GM23248 (cell line): Measurements from ENCODE around the gene TLE4. TPM values are rescaled to one million over a fixed set of nuclear protein-coding genes. Genes with fewer than 3 reads are reported as not detected.

Experiments used
- DNase-seq: peaks from one replicate; pipeline ENCODE4 v3.0.0-alpha.2; 2015
- H2AFZ ChIP-seq: fragments of 200-600 bp; sonication (generic); 2 replicates; pipeline ENCODE4 v1.6.1; 2016; ENCODE audit warnings: antibody characterized with exemption
- H3F3A ChIP-seq: fragments of 200-600 bp; sonication (generic); 2 replicates; pipeline ENCODE4 v1.6.1; 2016; ENCODE audit warnings: mild to moderate bottlenecking, antibody characterized with exemption, mixed run types; ENCODE audit not compliant: insufficient read depth
- H3K27ac ChIP-seq: fragments of 200-600 bp; sonication (generic); 2 replicates; pipeline ENCODE4 v1.5.1; 2016; ENCODE audit warnings: mild to moderate bottlenecking
- H3K27me3 ChIP-seq: fragments of 200-600 bp; sonication (generic); replicated peaks from 2 replicates; pipeline ENCODE4 v1.6.1; 2016; ENCODE audit warnings: mild to moderate bottlenecking; ENCODE audit not compliant: insufficient read depth
- H3K36me3 ChIP-seq: fragments of 200-600 bp; sonication (generic); 2 replicates; pipeline ENCODE4 v1.6.1; 2016; ENCODE audit warnings: low read depth, mild to moderate bottlenecking
- H3K4me1 ChIP-seq: fragments of 200-600 bp; sonication (generic); 2 replicates; pipeline ENCODE4 v1.6.1; 2016; ENCODE audit warnings: mild to moderate bottlenecking; ENCODE audit not compliant: insufficient read depth
- H3K4me2 ChIP-seq: fragments of 200-600 bp; sonication (generic); one replicate; pipeline ENCODE4 v1.6.1; 2016; ENCODE audit warnings: mild to moderate bottlenecking; ENCODE audit not compliant: unreplicated experiment
- H3K4me3 ChIP-seq: fragments of 200-600 bp; sonication (generic); 2 replicates; pipeline ENCODE4 v1.5.1; 2016; ENCODE audit warnings: mild to moderate bottlenecking
- H3K79me2 ChIP-seq: fragments of 200-600 bp; sonication (generic); 2 replicates; pipeline ENCODE4 v1.6.1; 2016; ENCODE audit warnings: mild to moderate bottlenecking; ENCODE audit not compliant: insufficient read depth
- H3K9ac ChIP-seq: fragments of 200-600 bp; sonication (generic); 2 replicates; pipeline ENCODE4 v1.6.1; 2016; ENCODE audit warnings: mild to moderate bottlenecking
- H3K9me2 ChIP-seq: fragments of 200-600 bp; sonication (generic); 2 replicates; pipeline ENCODE4 v1.6.1; 2016; ENCODE audit warnings: mixed run types, mild to moderate bottlenecking, moderate library complexity; ENCODE audit not compliant: insufficient read depth
- H3K9me3 ChIP-seq: fragments of 200-600 bp; sonication (generic); one replicate; pipeline ENCODE4 v1.6.1; 2017; ENCODE audit warnings: low read depth
- H4K20me1 ChIP-seq: fragments of 200-600 bp; sonication (generic); 2 replicates; pipeline ENCODE4 v1.6.0; 2016; ENCODE audit not compliant: insufficient read depth
- EZH2 ChIP-seq: fragments of 200-600 bp; sonication (generic); IDR thresholded peaks from 2 replicates; pipeline ENCODE4 v1.6.1; 2018; ENCODE audit warnings: antibody characterized with exemption, mild to moderate bottlenecking; ENCODE audit not compliant: insufficient read depth, poor library complexity, severe bottlenecking
- EZH2phosphoT487 ChIP-seq: fragments of 200-600 bp; sonication (generic); IDR thresholded peaks from 2 replicates; pipeline ENCODE4 v1.6.1; 2018; ENCODE audit warnings: antibody characterized with exemption, moderate library complexity, mild to moderate bottlenecking, low read depth; ENCODE audit not compliant: insufficient read depth
- WGBS, 2 experiments: methylation state at CpG; one replicate each; pipeline ENCODE4 v1.1.6; 2015 to 2017; ENCODE audit warnings: low lambda C conversion rate in 2 of 2, low coverage in 1 of 2; ENCODE audit errors: missing lambda C conversion rate in 2 of 2; 5-methylcytosine and 5-hydroxymethylcytosine counted together
- in situ Hi-C: fragments of 300-500 bp; cut with MboI; formaldehyde crosslinking; loops from 2 replicates; pipeline ENCODE4 v1.15.0; 2020
- polyA plus RNA-seq: library from polyadenylated mRNA; unstranded; fragments of >200 nt; fragmentation: Nextera tagmentation; extraction: Ambion mirVana; gene quantifications from 2 replicates; pipeline ENCODE4 v1.2.1, GENCODE V29; 2016
- total RNA-seq: library from RNA; depleted of rRNA; stranded (reverse); fragments of >200 nt; shearing (Covaris generic); gene quantifications from 2 replicates; pipeline ENCODE4 v1.2.3, GENCODE V29; 2014

TLE4 gene
- total and polyA plus RNA-seq, 2 experiments from 2014 or later, result 29.5 to 37.8 TPM

DNA sequence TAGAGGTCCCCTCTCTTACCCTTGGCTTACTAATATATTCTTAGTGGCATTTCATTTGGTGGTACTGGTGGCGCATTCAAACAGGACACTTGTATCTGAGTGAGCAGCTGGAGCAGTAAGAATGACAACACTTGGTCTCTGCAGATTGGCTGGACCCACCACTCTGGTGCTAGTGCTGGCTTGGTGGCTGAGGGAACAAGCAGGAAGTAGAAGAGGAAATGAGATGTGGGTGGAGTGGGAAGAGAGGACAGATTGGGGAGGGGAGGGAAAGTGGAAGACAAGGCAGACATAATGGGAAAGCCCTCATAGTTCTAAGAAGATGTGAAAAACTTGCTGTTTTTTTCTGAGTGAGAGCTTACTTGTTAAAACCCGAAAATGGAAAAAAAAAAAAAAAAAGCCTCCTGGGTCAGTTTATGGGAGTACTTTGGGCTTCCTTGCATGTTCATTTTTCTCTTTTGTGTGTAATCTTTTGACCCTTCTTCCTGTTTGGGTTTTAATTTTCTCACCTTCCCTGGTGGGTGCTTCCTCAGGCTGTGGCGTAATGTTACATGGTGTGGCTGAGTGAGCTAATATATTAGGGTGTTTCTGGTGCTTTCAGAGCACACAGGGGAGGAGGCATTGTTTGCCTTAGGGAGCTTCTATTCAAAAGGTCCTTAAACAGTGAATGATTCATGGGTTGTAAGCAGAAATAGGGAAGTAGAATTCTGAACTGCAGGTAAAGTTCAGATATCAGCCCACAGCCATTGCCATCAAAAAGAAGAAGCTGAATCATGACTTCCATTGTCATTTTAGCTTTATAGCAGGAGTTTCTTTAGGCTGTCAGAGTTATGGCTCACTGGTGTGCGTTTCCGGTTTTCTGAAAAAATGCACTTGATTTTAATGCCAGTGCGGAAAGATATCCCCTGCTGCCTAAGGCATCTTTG is 52.3 kb downstream of the TLE4 start:
- H3F3A ChIP-seq, result no peaks in the 10 kb centered on the region
- in situ Hi-C loops, result no loop called here
- no peaks in the 10 kb centered on the region for H4K20me1 ChIP-seq
- peaks cover 20% of the 10 kb centered on the region for H3K4me1 ChIP-seq
- no peak overlapping the region for H3K4me2 ChIP-seq
- no peak overlapping the region for H3K9ac ChIP-seq
- no peaks in the 10 kb centered on the region for H3K9me3 ChIP-seq
- 92 to 95% methylated on average over 6 of the region's 6 CpGs for WGBS, 2 experiments
- peaks cover 90% of the 10 kb centered on the region for H3K79me2 ChIP-seq
- no peak overlapping the region for H2AFZ ChIP-seq
- H3K4me3 ChIP-seq, result no peak overlapping the region
- H3K36me3 ChIP-seq, result no peaks in the 10 kb centered on the region
- no peak overlapping the region for H3K27ac ChIP-seq
- TF ChIP-seq EZH2phosphoT487 (no peak), EZH2 (no peak)
- H3K27me3 ChIP-seq, result no peaks in the 10 kb centered on the region
- DNase-seq, result peak; percentile 8
- H3K9me2 ChIP-seq, result no peaks in the 10 kb centered on the region

DNA sequence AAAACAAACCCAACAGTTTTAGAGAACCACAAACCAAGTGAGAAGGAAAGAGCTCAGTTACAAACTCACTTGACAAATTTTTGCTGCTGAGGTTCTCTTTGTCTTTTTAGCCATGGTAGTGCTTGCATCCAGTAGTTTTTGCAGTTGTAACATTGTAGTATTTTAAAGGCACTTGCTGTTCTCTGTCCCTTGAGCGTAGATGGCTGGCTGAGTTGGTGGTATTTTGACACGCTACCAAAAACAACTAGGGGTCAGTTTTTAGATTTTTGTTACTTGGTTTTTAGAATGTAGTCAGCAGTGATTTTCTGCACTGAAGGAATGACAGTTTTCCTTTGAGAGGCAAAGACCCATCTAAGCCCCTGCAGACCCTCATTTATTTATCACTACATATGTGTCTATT is 58.0 kb downstream of the TLE4 start:
- Histone ChIP-seq H3K4me1 (no peaks in the 10 kb centered on the region), H3K27me3 (no peaks in the 10 kb centered on the region), H3F3A (no peaks in the 10 kb centered on the region), H3K9me3 (no peaks in the 10 kb centered on the region), H3K27ac (no peak overlapping the region), H4K20me1 (no peaks in the 10 kb centered on the region), H3K36me3 (no peaks in the 10 kb centered on the region), H3K4me2 (no peak overlapping the region), H3K9ac (no peak overlapping the region), H3K79me2 (peaks cover 65% of the 10 kb centered on the region), H3K4me3 (no peak overlapping the region), H2AFZ (no peak overlapping the region), H3K9me2 (no peaks in the 10 kb centered on the region)
- TF ChIP-seq EZH2phosphoT487, result no peak
- TF ChIP-seq EZH2, result no peak
- no peak for DNase-seq
- in situ Hi-C loops, result no loop called here
- 98 to 100% methylated on average over 2 of the region's 2 CpGs for WGBS, 2 experiments

DNA sequence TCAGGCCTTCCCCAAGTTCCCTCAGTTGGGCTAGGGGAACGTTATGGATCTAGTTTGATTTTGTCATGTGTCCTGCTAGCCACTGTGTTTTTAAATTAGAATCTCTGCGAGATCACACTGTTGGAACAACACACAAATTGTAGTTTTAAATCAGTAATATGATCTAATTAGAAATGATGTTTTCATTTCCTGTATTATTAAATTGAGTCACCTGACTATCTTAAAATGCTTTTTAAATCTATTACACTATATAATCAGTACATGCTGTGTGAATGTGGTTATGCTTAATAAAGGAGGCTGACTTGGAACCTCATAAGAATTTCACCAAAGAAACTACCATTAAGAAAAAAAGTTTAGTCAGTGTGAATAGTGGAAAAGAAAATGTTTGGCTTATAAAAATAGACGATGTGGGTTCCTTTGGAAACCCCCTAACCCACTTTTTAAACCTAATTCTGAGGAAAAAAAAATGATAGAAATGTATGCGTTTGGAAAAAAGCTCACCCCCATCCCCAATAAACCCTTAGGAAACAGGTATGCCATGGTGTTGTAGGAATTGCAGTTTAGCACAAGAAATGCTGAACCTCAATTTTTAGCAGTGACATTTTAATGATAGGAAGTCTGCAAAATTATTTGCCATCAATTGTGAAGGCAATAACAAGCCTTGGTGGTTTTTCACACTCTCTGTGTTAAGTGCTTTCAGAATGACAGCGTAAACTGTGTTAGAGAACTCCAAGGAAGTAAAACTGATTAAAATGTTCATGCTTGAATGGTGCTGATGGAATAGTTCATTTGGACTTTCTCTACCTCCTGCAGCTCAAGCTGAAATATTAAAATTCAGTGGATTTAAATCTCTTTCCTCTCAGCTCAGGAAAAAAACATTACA is 59.0 kb downstream of the TLE4 start:
- no peak overlapping the region for H3K4me2 ChIP-seq
- H4K20me1 ChIP-seq, result no peaks in the 10 kb centered on the region
- no peaks in the 10 kb centered on the region for H3K27me3 ChIP-seq
- H3K4me1 ChIP-seq, result no peaks in the 10 kb centered on the region
- no peak overlapping the region for H3K27ac ChIP-seq
- DNase-seq, result no peak
- TF ChIP-seq EZH2phosphoT487, result no peak
- no peak for TF ChIP-seq EZH2
- no peaks in the 10 kb centered on the region for H3K9me2 ChIP-seq
- no peak overlapping the region for H3K4me3 ChIP-seq
- H3K79me2 ChIP-seq, result peaks cover 69% of the 10 kb centered on the region
- no peaks in the 10 kb centered on the region for H3K36me3 ChIP-seq
- H3K9me3 ChIP-seq, result no peaks in the 10 kb centered on the region
- in situ Hi-C loops, result no loop called here
- H3K9ac ChIP-seq, result no peak overlapping the region
- no peak overlapping the region for H2AFZ ChIP-seq
- WGBS, 2 experiments, result 80 to 85% methylated on average over 5 of the region's 5 CpGs
- no peaks in the 10 kb centered on the region for H3F3A ChIP-seq

DNA sequence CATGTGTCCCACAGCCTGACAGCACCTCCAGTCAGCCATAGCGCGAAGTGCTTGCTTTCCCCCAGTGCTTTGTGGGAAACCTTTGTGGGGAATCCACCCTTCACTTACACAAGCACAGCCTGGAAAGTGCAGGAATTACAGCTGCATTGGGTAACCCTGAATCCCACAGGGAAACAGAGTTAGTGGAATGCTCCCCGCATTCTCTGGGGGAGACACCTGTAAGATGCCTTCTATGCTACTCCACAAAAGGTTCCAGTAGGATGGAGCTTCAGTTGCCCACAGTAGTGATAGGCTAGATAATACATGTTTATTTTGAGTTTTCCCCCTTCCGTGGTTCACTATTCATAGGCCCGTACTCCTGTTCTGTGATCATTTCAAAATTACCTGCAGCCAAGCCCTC is 60.3 kb downstream of the TLE4 start:
- 96% methylated on average over 5 of the region's 5 CpGs for WGBS, 2 experiments
- Histone ChIP-seq H3K79me2 (peaks cover 68% of the 10 kb centered on the region), H3K9me2 (no peaks in the 10 kb centered on the region), H3K9ac (no peak overlapping the region), H3F3A (no peaks in the 10 kb centered on the region), H3K27me3 (no peaks in the 10 kb centered on the region), H3K9me3 (no peaks in the 10 kb centered on the region), H3K27ac (no peak overlapping the region), H3K4me3 (no peak overlapping the region), H3K4me2 (no peak overlapping the region), H4K20me1 (no peaks in the 10 kb centered on the region), H3K36me3 (no peaks in the 10 kb centered on the region), H3K4me1 (no peaks in the 10 kb centered on the region), H2AFZ (no peak overlapping the region)
- no peak for DNase-seq
- in situ Hi-C loops, result no loop called here
- TF ChIP-seq EZH2phosphoT487, result no peak
